ENCODE data around the gene FBXO46.
"Not testable (repeated sequence)": the region's sequence is repeated elsewhere in the genome, so short reads cannot be mapped to it uniquely, and the experiment has no call there.

Gene FBXO46

GRCh38 chr19:45758921-45759320 lies 28.2 kb upstream of the FBXO46 start:
- no peaks in the 10 kb centered on the region for H3K36me3 Mint-ChIP-seq (ENCODE audit: low read depth)
- peaks cover 74% of the 10 kb centered on the region for H3K27me3 Mint-ChIP-seq

GRCh38 chr19:45757695-45758094 lies 27.0 kb upstream of the FBXO46 start:
- Mint-ChIP-seq H3K27ac (no peak overlapping the region), H3K9me3 (no peaks in the 10 kb centered on the region), H3K27me3 (peaks cover 67% of the 10 kb centered on the region), H3K36me3 (ENCODE audit: low read depth) (no peaks in the 10 kb centered on the region), H3K4me3 (no peak overlapping the region), H3K4me1 (ENCODE audit: low read depth) (peaks cover 5% of the 10 kb centered on the region)
- intact Hi-C loops (cut with micrococcal nuclease), result no loop called here

More at GRCh38 chr19:45758921-45759320, 28.2 kb upstream of the FBXO46 start:
- H3K4me1 Mint-ChIP-seq (ENCODE audit: low read depth), result no peaks in the 10 kb centered on the region
- intact Hi-C loops (cut with micrococcal nuclease), result no loop called here
- H3K9me3 Mint-ChIP-seq, result no peaks in the 10 kb centered on the region
- no peak overlapping the region for H3K4me3 Mint-ChIP-seq
- no peak overlapping the region for H3K27ac Mint-ChIP-seq

GRCh38 chr19:45754323-45754722 lies 23.6 kb upstream of the FBXO46 start:
- Mint-ChIP-seq H3K27ac (no peak overlapping the region), H3K9me3 (no peaks in the 10 kb centered on the region), H3K4me1 (ENCODE audit: low read depth) (peaks cover 5% of the 10 kb centered on the region), H3K27me3 (peaks cover 64% of the 10 kb centered on the region), H3K4me3 (no peak overlapping the region), H3K36me3 (ENCODE audit: low read depth) (no peaks in the 10 kb centered on the region)
- intact Hi-C loops (cut with micrococcal nuclease), result no loop called here

DNA sequence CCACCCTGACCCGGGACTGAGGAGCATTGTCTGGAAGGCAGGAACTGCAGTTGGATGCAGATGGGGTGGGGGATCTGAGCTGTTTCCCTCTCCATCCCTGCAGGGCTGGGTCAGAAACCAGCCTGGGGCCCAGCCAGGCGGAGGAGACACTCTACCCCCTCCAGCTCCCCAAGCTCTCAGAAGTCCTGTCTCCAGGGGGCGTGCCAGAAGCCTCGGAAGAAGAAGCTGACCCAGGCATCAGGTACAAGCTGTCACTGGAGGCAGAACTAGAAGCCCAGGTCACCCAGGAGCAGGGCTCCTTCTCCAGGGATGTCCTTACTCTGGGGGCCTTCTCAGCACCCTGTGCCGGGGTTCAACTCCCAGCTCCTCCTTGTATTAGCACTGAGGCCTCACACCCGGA lies 22.9 kb upstream of the FBXO46 start:
- Mint-ChIP-seq H3K36me3 (ENCODE audit: low read depth) (no peaks in the 10 kb centered on the region), H3K9me3 (no peaks in the 10 kb centered on the region), H3K4me3 (no peak overlapping the region), H3K27ac (no peak overlapping the region), H3K4me1 (ENCODE audit: low read depth) (peaks cover 5% of the 10 kb centered on the region), H3K27me3 (peaks cover 56% of the 10 kb centered on the region)
- intact Hi-C loops (cut with micrococcal nuclease), result no loop called here

DNA sequence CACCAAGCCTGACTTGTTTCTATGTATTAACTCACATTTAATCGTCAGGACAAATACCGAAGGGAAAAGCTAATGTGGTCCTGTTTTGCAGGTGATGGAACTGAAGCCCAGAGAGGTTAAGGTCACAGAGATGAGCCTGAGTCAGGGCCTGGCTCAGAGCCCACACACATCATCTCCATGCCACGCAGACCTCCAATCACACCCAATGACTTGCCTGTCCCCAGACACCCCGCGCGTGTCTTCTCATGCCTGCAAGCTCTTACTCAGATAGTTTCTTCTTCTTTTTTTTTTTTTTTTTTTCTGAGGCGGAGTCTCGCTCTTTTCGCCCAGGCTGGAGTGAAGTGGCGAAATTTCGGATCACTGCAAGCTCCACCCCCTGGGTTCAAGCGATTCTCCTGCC lies 21.9 kb upstream of the FBXO46 start:
- Mint-ChIP-seq H3K27ac (no peak overlapping the region), H3K36me3 (ENCODE audit: low read depth) (no peaks in the 10 kb centered on the region), H3K9me3 (no peaks in the 10 kb centered on the region), H3K27me3 (peaks cover 54% of the 10 kb centered on the region), H3K4me1 (ENCODE audit: low read depth) (peaks cover 5% of the 10 kb centered on the region), H3K4me3 (no peak overlapping the region)
- intact Hi-C loops (cut with micrococcal nuclease), result no loop called here

DNA sequence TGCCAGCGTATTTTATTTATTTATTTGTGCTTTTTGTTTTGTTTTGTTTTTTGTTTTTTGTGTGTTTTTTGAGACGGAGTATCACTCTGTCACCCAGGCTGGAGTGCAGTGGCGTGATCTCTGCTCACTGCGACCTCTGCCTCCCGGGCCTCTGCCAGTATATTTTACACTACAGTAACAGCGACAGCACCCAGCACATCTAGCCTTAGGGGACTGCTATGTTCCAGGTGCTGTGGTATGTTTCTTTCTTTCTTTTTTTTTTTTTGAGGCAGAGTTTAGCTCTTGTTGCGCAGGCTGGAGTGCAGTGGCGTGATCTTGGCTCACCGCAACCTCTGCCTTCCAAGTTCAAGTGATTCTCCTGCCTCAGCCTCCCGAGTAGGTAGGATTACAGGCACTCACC lies 20.8 kb upstream of the FBXO46 start:
- H3K4me1 Mint-ChIP-seq (ENCODE audit: low read depth); H3K27ac Mint-ChIP-seq; H3K9me3 Mint-ChIP-seq; H3K4me3 Mint-ChIP-seq; intact Hi-C loops (cut with micrococcal nuclease); H3K36me3 Mint-ChIP-seq (ENCODE audit: low read depth): not testable (repeated sequence)
- peaks cover 54% of the 10 kb centered on the region for H3K27me3 Mint-ChIP-seq

DNA sequence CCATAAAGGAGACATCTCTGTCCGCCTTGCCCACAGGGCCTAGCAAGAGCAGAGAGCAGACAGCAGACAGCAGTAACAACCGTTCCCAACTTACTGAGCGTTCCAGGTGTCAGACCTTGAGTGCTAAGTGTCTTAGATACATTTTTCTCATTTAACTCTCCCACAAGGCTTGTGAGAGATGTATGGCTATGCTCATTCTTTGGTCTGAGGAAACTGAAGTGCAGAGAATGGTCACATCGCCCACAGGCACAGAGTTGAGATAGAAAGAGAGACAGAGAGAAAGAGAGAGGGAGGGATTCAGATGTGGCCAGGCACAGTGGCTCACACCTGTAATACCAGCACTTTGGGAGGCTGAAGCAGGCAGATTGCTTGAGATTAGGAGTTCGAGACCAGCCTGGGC lies 16.8 kb upstream of the FBXO46 start:
- no peaks in the 10 kb centered on the region for H3K4me1 Mint-ChIP-seq (ENCODE audit: low read depth)
- peaks cover 69% of the 10 kb centered on the region for H3K27me3 Mint-ChIP-seq
- H3K27ac Mint-ChIP-seq, result no peak overlapping the region
- H3K9me3 Mint-ChIP-seq, result no peaks in the 10 kb centered on the region
- H3K4me3 Mint-ChIP-seq, result no peak overlapping the region
- no peaks in the 10 kb centered on the region for H3K36me3 Mint-ChIP-seq (ENCODE audit: low read depth)
- intact Hi-C loops (cut with micrococcal nuclease), result no loop called here

- H3K27ac Mint-ChIP-seq, result no peak overlapping the region
- no peaks in the 10 kb centered on the region for H3K9me3 Mint-ChIP-seq
- intact Hi-C loops (cut with micrococcal nuclease), result no loop called here
- H3K4me1 Mint-ChIP-seq (ENCODE audit: low read depth), result no peaks in the 10 kb centered on the region
- no peaks in the 10 kb centered on the region for H3K36me3 Mint-ChIP-seq (ENCODE audit: low read depth)
- peaks cover 70% of the 10 kb centered on the region for H3K27me3 Mint-ChIP-seq
- H3K4me3 Mint-ChIP-seq, result no peak overlapping the region
These were observed 16.2 kb upstream of the FBXO46 start for GRCh38 chr19:45746866-45747265.

- no peaks in the 10 kb centered on the region for H3K9me3 Mint-ChIP-seq
- no peak overlapping the region for H3K4me3 Mint-ChIP-seq
- H3K36me3 Mint-ChIP-seq (ENCODE audit: low read depth), result no peaks in the 10 kb centered on the region
- H3K27ac Mint-ChIP-seq, result no peak overlapping the region
- peaks cover 62% of the 10 kb centered on the region for H3K27me3 Mint-ChIP-seq
- intact Hi-C loops (cut with micrococcal nuclease), result no loop called here
- H3K4me1 Mint-ChIP-seq (ENCODE audit: low read depth), result no peaks in the 10 kb centered on the region
These were observed 14.9 kb upstream of the FBXO46 start for GRCh38 chr19:45745606-45746005.

DNA sequence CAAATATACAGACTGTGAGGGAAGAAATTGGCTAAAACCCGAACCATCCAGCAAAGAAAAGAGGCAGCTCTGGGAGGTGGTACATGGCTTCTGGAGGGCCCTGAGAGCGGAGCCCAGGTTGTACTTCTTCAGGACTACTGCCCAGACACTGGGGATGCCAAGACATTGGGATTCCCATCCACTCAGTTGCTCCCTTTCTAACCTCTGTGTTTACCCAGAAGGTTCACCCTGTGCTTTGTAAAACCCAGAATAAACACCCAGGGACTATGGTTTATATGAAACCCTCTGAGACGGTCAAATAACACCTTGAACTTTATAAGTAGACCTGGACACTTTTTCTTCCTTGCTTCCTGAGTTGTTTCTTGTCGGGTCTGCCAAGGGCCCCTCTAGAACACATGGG lies 12.3 kb upstream of the FBXO46 start:
- no peaks in the 10 kb centered on the region for H3K9me3 Mint-ChIP-seq
- peaks cover 15% of the 10 kb centered on the region for H3K4me1 Mint-ChIP-seq (ENCODE audit: low read depth)
- H3K27me3 Mint-ChIP-seq, result peaks cover 55% of the 10 kb centered on the region

DNA sequence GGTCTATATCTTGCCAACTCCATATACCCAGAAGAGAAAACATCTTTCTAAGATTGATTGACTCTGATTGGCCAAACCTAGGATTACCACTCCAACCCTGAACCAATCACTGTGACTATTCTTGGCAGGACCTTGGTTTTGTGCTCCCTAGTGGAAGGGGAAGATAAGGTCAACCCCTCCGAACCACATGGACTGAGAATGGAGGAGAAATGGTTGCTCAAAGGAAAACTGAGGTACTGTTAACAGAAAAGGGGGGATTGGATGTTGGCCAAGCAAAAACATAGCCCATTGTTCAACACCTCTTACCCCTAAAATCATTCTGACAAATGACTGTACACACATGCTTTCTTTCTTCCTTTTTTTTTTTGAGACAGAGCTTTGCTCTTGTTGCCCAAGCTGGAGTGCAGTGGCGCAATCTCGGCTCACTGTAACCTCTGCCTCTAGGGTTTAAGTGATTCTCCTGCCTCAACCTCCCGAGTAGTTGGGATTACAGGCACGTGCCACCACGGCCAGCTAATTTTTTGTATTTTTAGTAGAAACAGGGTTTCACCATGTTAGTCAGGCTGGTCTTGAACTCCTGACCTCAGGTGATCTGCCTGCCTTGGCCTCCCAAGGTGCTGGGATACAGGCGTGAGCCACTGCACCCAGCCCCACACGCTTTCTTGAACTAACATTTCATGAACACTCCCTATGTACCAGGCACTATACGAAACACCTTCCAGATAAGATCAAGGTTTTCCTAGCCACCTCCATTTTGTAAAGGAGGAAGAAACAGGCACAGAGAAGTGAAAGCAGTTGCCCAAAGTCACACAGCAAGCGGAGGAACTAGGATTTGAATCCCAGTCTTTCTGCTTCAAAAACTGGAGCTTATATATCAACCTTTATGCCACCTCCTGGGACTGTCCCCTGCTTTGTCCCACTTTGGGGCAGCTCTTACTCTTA lies 9.1 kb upstream of the FBXO46 start:
- Mint-ChIP-seq H3K36me3 (ENCODE audit: low read depth) (no peaks in the 10 kb centered on the region), H3K9me3 (no peaks in the 10 kb centered on the region), H3K27ac (peak overlapping the region; percentile 56), H3K4me3 (no peak overlapping the region), H3K4me1 (ENCODE audit: low read depth) (peaks cover 15% of the 10 kb centered on the region), H3K27me3 (peaks cover 34% of the 10 kb centered on the region)
- intact Hi-C loops (cut with micrococcal nuclease), result no loop called here

More for the DNA sequence above, 12.3 kb upstream of the FBXO46 start:
- Mint-ChIP-seq H3K36me3 (ENCODE audit: low read depth) (no peaks in the 10 kb centered on the region), H3K27ac (no peak overlapping the region), H3K4me3 (no peak overlapping the region)
- intact Hi-C loops (cut with micrococcal nuclease), result no loop called here

DNA sequence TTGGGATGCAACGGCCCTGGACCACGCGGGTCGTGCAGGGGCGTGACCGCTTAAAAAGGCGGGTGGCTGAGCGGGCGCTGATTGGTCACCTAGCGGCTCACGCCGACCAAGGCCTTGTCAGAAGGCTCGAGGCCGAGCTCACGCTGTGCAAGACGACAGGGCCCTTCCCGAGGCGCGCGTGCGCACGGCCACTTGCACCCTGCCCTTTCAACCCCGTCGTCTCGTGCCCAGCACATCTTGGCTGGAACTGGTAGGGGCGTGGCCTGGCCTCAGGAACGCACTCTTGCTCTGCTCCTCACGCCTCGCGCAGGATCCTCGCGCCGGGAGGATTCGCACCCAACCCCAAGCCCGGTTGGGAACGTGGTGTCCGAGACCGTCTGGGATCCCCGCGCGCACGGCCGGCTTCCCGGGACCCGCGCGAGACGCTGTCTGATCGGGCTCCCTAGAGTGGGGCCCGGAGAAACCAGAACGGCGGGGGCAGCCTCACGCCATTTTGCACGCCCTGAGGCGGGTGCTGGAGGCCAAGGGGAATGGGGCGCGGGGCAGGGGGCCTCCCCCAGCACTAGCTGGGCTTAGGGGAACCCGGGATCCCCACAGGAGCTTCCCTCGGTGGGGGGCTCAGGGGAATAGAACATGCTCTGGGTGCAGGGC lies 2.6 kb upstream of the FBXO46 start, which contains the start of gene MEIOSIN:
MEIOSIN (plus strand) TSS at position 280 of the 651 bp plus-strand sequence. CDS start 1,938 bp downstream, outside the sequence.
- Mint-ChIP-seq H3K4me1 (ENCODE audit: low read depth) (peaks cover 25% of the 10 kb centered on the region), H3K4me3 (no peak within 1 kb of the TSS), H3K27ac (no peak within 1 kb of the TSS), H3K36me3 (ENCODE audit: low read depth) (peaks cover 11% of the 10 kb centered on the region), H3K9me3 (no peaks in the 10 kb centered on the region), H3K27me3 (peaks cover 11% of the 10 kb centered on the region)
- intact Hi-C loops (cut with micrococcal nuclease), result loop anchor here (5.0 kb wide), 1 partner anchor 264 kb away; the partner anchor contains the start of gene CCDC61

DNA sequence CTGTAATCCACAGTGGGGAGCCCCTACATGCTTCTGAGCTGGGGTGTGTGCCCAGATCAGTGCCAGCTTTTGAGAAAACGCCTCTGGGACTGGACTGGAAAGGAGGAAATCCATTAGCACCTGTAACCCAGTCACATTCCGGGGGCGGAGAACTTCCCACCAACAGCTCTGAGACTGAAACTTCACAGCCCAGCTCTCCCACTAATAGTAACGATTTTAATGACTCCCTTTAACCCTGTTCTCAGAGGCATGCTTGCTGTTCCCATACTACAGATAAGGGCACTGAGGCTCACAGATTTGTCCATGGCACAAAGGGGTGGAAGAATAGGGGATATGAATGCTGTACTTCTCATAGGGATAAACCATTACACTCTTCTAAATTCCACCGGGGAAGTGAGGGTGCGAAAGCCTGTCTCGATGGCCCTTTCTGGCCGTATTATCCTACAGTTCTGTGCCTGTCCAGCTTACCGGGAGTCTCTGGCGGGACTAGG lies 851 bp downstream of the FBXO46 start:
- intact Hi-C loops (cut with micrococcal nuclease), result loop anchor here (1.0 to 5.0 kb wide), 2 partner anchors 13 to 267 kb away; partner anchors contain the start of gene CCDC61
- Mint-ChIP-seq H3K4me1 (ENCODE audit: low read depth) (peaks cover 51% of the 10 kb centered on the region), H3K27ac (peak overlapping the region; percentile 91), H3K9me3 (no peaks in the 10 kb centered on the region), H3K4me3 (peak overlapping the region; percentile 97), H3K36me3 (ENCODE audit: low read depth) (peaks cover 30% of the 10 kb centered on the region), H3K27me3 (no peaks in the 10 kb centered on the region)

DNA sequence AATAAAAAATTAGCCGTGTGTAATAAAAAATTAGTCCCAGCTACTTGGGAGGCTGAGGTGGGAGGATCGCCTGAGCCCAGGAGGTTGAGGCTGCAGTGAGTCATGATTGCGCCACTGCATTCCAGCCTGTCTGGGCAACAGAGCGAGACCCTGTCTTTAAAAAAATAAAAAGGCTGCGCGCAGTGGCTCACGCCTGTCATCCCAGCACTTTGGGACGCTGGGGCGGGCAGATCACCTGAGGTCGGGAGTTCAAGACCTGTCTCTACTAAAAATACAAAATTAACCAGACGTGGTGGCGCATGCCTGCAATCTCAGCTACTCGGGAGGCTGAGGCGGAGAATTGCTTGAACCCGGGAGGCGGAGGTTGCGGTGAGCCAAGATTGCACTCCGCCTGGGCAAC lies 2.0 kb downstream of the FBXO46 start:
- Mint-ChIP-seq H3K27ac (peak overlapping the region; percentile 6), H3K36me3 (ENCODE audit: low read depth) (peaks cover 34% of the 10 kb centered on the region), H3K4me1 (ENCODE audit: low read depth) (peaks cover 58% of the 10 kb centered on the region)
- H3K4me3 Mint-ChIP-seq; intact Hi-C loops (cut with micrococcal nuclease); H3K9me3 Mint-ChIP-seq; H3K27me3 Mint-ChIP-seq: not testable (repeated sequence)

Measured in dendritic cell treated with granulocyte-macrophage colony-stimulating factor and Interleukin-4, amounts not matched to agents 40 ng/mL and 50 ng/mL, for 4 days (primary cell).